HG02610 (cell line): ENCODE data around the gene CPEB2.
A peak's percentile ranks its signal among the peaks of the same experiment; 100 is the strongest.

Experiments used
- ATAC-seq: cut with Tn5 transposase; IDR thresholded peaks from one replicate; pipeline ENCODE4 v1.9.1; 2021; ENCODE audit warnings: mild to moderate bottlenecking, moderate library complexity; ENCODE audit not compliant: unreplicated experiment

Gene CPEB2

DNA sequence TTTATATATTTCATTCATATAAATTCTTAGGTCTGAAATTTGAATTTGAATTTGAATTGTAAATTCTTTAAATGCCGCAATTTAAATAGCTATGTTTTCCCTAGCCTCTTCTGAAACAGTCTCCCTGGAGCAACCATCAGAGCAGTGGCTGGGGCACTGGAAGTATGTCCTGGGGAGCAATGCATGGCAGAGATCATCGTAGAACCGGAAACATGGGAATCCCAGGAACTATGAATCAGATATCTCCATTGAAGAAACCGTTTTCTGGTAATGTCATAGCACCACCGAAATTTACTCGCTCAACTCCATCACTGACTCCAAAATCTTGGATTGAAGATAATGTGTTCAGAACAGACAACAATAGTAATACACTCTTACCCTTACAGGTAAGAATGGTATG lies 4.9 kb downstream of the CPEB2 start:
- no peak for ATAC-seq

DNA sequence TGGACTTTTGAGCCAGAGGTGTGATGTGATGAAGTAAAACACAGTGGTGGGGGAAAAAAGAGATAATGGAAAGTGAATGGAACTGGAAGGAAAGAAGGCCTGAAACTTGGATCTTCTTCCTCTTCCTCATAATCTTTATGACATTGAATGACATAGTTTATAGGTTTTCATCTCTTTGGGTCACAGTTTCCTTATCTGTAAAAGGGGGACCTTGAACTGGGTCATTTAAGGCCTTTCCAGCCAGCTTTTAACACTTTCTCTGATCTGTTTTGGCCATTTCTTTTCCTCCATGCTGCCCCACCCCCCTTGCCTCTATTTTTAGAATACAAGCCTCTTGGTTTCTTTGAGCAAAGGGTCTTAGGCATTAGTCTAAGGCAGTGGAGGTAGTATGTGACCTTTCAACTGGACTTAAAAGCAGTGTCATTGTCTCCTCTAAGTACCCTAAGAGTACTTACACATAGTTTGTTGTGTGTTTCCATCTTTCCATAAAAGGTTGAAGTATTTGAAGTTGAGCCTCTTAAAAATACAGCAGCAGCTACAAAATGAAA lies 7.8 kb downstream of the CPEB2 start:
- no peak for ATAC-seq

DNA sequence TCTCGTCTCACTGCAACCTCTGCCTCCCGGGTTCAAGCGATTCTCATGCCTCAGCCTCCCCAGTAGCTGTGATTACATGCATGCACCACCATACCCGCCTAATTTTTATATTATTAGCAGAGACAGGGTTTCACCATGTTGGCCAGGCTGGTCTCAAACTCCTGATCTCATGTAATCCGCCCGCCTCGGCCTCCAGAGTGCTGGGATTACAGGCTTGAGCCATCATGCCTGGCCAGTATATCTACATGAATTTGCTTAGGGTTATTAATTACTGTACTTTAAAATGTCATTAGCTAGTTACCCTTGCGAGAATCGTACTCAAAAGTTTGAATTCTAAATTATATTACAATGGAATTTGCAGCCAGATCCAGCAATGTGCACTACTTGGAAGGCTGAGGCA lies 8.9 kb downstream of the CPEB2 start:
- ATAC-seq = no peak

DNA sequence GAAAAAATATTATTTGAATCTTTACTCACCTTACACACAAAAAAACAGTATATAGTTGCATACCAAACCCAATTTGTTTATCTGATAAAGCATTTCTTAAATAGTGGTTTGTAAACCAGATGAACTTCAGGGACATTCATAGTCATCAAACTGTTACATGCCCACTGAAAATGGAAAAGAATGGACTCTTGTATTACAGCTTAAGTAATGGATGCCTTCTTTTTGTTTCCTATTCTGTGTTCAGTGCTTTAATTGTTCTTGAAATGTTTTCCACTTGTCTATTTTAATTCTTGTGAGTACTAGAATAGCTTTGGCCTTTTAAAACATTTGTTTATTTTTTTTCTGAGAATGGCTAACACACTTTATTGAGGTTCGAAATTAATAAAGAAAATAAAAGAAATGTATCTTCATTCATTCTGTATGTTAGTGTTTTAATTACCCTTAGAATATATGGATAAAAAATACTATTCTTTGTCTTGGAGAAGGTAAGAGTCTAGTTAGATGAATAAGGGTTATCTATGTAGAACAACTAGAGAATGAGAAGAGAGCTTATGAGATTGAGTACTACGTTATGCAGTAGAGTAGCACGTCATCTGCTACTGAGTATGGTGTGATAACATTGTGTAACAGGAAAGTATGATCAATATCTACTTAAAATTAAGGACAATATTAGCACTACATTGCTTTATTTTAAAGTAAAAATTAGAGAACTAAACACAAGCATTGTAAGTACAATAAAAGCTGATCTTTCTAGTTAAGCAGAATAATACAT lies 9.9 kb downstream of the CPEB2 start:
- no peak for ATAC-seq

DNA sequence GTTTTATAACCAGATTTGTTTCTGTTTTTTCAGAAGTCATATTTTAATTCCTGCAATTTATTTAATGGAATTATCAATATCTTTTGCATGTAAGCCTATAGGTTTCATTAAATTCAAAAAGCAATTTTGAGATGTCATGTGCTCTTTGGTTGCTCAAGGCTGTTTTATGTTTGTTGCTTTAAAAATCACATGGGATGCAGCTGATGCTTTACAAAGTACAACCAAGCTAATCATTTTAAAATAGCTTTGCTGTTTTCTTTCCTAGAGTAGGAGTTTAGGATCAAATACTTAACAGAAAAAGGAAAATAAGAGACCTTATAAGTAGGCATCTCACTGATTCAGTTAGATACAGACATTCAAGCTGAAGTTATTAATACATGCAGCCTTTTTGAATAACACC lies 11.3 kb downstream of the CPEB2 start:
- no peak for ATAC-seq

GRCh38 chr4:15015170-15015569 lies 12.9 kb downstream of the CPEB2 start:
- ATAC-seq = no peak

- no peak for ATAC-seq
Measured at GRCh38 chr4:15018361-15018760, 16.1 kb downstream of the CPEB2 start.

GRCh38 chr4:15020502-15021286 lies 18.4 kb downstream of the CPEB2 start:
- ATAC-seq = peak; percentile 52

GRCh38 chr4:15021311-15021710 lies 19.0 kb downstream of the CPEB2 start:
- ATAC-seq = no peak

GRCh38 chr4:15021946-15022345 lies 19.7 kb downstream of the CPEB2 start:
- ATAC-seq = no peak

DNA sequence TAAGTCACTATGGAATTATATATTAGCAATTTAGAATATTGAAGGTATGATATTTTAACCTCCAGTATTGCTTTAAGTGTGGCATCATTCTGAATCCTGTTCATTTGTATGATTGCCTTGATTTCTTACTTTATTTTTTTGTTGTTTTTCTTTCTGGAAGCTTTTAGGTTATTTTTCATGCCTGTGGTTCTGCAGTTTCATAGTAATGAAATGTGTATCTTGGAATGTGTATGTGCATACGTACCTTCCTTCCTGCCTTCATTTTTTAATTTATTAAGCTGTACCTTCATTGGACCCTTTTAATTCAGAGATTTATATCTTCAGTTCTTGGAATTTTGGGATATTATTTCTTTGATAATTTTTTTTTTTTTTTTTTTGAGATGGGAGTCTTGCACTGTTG lies 22.1 kb downstream of the CPEB2 start:
- no peak for ATAC-seq

GRCh38 chr4:15025693-15026092 lies 23.4 kb downstream of the CPEB2 start:
- ATAC-seq = no peak

- no peak for ATAC-seq
Measured at GRCh38 chr4:15027921-15028435, 25.7 kb downstream of the CPEB2 start.

GRCh38 chr4:15031197-15031596 lies 28.9 kb downstream of the CPEB2 start:
- ATAC-seq = no peak

- ATAC-seq = no peak
Measured at GRCh38 chr4:15031993-15032675, 29.9 kb downstream of the CPEB2 start.

GRCh38 chr4:15034071-15034764 lies 31.9 kb downstream of the CPEB2 start:
- ATAC-seq = no peak

DNA sequence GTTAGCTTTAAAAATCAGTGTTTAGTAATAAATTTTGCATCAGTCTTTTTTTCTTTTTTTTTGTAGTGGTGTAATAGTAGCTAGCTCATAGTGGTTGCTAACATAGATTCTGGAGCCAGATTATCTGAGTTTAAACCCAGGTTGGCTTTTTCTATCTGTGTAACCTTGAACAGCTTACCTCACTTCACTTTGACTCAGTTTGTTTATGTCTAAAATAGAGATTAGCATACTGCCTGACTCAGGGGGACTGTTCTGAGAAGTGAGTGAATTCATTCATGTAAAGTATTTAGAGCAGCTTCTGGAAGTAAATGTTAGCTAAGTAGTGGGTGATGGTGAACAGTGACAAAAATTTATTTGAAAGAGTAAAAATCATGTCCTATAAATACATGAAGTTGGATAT lies 32.9 kb downstream of the CPEB2 start:
- ATAC-seq = no peak

DNA sequence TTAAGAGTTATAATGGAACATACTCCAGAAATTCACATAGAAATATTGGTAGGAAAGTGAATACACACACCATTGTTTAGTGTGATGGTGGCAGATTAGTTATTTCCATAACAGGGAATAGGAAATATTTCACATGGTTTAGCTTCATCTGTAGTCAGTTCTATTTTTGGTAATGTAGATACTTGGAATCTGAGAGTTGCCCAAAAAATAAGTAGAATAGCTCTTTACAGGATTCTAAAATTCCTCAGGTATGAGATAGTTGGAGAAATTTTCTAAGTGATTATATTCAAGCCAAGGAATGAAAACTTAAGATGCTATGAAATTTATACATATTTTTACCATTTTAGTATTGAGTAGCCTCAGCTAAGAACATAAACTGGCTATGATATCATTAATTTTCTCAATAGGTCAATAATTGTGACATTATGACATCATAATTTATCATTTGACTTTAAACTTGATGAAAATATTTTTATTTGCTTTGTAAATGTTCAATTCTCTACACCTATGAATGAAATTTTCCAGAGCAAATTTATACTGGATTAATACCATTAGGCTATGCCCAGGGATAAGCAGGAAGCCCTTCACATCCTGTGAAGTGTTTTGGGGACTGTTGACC lies 35.8 kb downstream of the CPEB2 start:
- ATAC-seq = no peak

- ATAC-seq = no peak
Measured at GRCh38 chr4:15040916-15041463, 38.7 kb downstream of the CPEB2 start.
